CD4-positive, alpha-beta T cell treated with Interleukin-10 for 1 hour (primary cell): Measurements from ENCODE around the gene ACSM4.

Experiments
- DNase-seq: peaks from one replicate; pipeline ENCODE4 v3.0.0-alpha.2; 2020

ACSM4 gene

GRCh38 chr12:7339675-7340074 is 35.8 kb downstream of the ACSM4 start:
- no peak for DNase-seq

- no peak for DNase-seq
Measured at GRCh38 chr12:7344833-7345606, 41.1 kb downstream of the ACSM4 start.

GRCh38 chr12:7346551-7347225 is 42.8 kb downstream of the ACSM4 start:
- DNase-seq, result peak; percentile 9

- DNase-seq, result no peak
Measured at GRCh38 chr12:7349418-7349817, 45.5 kb downstream of the ACSM4 start.

DNA sequence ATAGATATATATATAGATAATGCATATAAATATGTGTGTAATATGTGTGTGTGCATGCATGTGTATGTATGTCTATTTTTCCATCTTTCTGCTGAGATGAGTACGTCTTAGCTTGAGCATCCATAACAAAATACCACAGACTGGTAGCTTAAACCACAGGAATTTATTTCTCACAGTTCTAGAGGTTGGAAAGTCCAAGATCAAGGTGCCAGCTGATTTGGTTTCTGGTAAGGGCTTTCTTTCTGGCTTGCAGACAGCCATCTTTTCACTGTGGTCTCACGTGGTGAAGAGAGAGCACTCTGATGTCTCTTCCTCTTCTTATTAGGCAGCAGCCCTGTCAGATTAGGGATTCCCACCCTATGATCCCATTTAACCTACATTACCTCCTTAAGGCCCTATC is 47.3 kb downstream of the ACSM4 start:
- no peak for DNase-seq

GRCh38 chr12:7352661-7353060 is 48.8 kb downstream of the ACSM4 start:
- no peak for DNase-seq

DNA sequence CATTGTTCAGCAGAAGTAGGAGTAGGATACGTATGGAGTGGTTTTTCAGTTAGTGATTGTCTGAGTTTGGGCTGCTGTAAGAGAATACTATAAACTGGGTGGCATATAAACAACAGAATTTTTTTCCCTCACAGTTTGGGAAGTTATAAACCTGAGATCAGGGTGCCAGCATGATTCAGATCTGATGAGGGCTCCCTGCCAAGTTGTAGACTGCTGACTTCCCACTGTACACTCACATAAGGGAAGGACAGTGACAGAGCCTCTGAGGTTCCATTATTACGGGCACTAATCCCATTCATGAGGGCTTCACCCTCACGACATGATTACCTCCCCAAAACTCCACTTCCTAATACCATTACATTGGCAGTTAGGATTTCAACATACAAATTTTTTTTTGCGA is 50.7 kb downstream of the ACSM4 start:
- no peak for DNase-seq

DNA sequence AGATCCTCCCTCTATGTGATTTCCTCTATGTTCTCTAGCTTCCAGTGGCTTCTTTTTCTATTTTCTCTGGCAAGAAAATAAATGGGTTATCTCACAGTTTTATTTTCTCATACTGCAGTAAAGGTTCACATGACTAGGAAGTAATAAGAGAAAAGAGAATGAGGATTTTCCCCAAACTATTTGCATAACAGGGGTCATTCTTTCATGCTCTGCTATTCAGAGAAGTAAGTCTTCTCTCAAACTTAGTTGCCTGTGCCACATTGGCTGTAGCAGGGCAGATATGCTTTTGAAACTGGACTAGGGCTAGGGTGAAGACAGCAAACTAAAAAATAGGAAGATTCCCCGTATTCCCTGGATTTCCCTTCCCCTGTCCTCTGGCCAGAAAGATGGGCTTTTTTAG is 57.4 kb downstream of the ACSM4 start:
- no peak for DNase-seq

GRCh38 chr12:7362734-7363133 is 58.9 kb downstream of the ACSM4 start:
- DNase-seq, result no peak

- no peak for DNase-seq
Measured at GRCh38 chr12:7369274-7369729, 65.4 kb downstream of the ACSM4 start.

DNA sequence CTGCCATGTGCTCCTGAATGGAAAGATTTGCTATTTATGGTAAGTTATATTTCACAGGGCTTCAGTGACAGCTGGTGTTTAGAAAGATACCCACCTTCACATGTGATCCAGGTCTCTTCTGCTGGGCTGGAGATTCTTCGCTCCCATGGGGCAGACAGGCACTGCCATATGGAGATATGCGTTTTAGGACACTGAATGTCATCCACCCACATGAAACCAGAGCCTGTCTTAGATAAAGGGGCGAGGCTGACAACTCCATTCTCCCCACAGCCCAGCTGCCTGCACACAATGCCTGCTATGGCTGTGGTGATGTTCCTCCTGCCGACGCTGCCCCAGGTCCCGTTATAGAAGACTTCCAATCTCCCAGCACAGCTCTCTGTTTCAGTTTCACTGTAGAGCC is 69.4 kb downstream of the ACSM4 start:
- no peak for DNase-seq

DNA sequence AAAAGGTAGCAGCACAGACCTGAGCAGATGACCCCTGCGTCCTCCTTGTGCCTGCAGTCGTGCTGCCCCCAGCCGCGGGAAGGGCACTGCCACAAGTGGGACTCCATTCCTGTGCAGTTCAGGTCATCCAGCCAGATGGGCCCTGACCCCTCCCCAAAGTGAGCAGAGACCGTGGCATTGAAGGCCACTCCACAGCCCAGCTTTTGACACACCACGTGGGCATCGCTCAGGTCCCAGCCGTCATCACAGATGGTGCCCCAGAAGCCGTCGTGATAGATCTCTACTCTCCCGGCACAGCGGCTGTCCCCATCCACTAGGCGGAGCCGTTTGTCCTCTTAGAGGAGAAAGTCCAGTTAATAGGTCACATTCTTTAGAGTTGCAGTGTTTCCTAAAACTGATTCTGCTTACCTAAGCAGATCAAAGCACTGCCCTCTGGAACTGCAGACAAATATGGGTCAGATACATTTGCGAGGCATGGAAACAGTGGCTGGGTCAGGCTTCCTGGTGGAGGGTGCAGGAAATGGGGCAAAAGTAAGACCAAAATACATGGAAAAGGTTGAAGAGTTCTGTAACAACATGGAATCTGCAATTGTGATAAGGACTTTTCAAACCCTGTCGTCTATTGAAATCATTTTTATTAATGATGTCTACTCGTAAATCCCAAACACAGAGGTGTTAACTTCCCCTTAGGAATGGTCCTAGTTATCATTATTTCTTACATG is 70.7 kb downstream of the ACSM4 start:
- DNase-seq, result peak; percentile 7

DNA sequence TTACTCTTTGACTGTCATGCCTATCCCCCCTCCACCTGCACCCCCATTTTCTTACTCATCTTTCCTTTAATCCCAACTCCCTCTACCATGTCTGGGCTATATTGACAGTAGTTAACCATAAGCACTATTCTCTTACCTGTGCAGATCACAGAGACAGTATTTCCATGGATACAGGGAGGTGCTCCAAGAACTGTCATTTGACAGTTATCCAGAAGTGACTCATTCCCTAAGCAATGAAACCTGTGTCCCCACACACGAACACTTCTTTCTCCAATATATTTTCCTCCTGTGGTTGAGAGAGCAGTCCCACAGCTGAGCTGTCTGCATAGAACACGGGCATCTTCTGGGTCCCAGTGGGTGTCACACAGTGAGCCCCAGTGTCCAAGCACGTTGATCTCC is 71.3 kb downstream of the ACSM4 start:
- DNase-seq, result no peak

GRCh38 chr12:7376196-7376595 is 72.3 kb downstream of the ACSM4 start:
- DNase-seq, result no peak
